Testis (tissue), 3 donors: Measurements from ENCODE around the gene RASD2. TPM values are rescaled to one million over a fixed set of nuclear protein-coding genes. Genes with fewer than 3 reads are reported as not detected.
"Not testable (repeated sequence)": the region's sequence is repeated elsewhere in the genome, so short reads cannot be mapped to it uniquely, and the experiment has no call there.

Source experiments
- DNase-seq: peaks from one replicate; pipeline ENCODE4 v3.0.0-alpha.2; 2019
- H3K27ac ChIP-seq, 2 donors: fragments of 200-600 bp; sonication (generic); one replicate each; pipeline ENCODE4 v1.5.1; 2019
- H3K27me3 ChIP-seq: fragments of 200-600 bp; sonication (generic); one replicate; pipeline ENCODE4 v1.5.1; 2019
- H3K36me3 ChIP-seq: fragments of 200-600 bp; sonication (generic); one replicate; pipeline ENCODE4 v1.5.1; 2017; ENCODE audit warnings: low read depth; ENCODE audit errors: missing control alignments
- H3K4me1 ChIP-seq: fragments of 200-600 bp; sonication (generic); one replicate; pipeline ENCODE4 v1.5.1; 2019
- H3K4me3 ChIP-seq, 2 donors: fragments of 200-600 bp; sonication (generic); one replicate each; pipeline ENCODE4 v1.5.1; 2017 to 2019
- H3K9me3 ChIP-seq: fragments of 200-600 bp; sonication (generic); one replicate; pipeline ENCODE4 v1.5.1; 2017
- POLR2A ChIP-seq: fragments of 450-650 bp; IDR thresholded peaks from one replicate; pipeline ENCODE4 v1.6.1; 2017; ENCODE audit warnings: antibody characterized with exemption, mild to moderate bottlenecking, moderate library complexity
- WGBS, 2 donors: methylation state at CpG; one replicate each; pipeline ENCODE4 v1.1.5; 2018; 5-methylcytosine and 5-hydroxymethylcytosine counted together
- intact Hi-C: fragments of 100-400 bp; cut with DNase I; formaldehyde crosslinking; loops from one replicate; pipeline ENCODE4 v1.15.1; 2023; ENCODE audit warnings: low total_unique reads
- polyA plus RNA-seq: library from polyadenylated mRNA; stranded (reverse); fragments of 350-450 nt; fragmentation: Illumina TruSeq; extraction: RNeasy Lipid Tissue Mini Kit (QIAGEN cat#74804); gene quantifications from one replicate; pipeline ENCODE4 v1.2.3, GENCODE V29; 2014; ENCODE audit warnings: low read depth, low replicate concordance; ENCODE audit not compliant: insufficient read depth
- total RNA-seq, 2 donors: library from RNA; depleted of rRNA; stranded (reverse); fragments of >200 nt; gene quantifications; one replicate each; pipeline ENCODE4 v1.2.3, GENCODE V29; 2016
- TF ChIP-seq, protein P1 (sequence below), 3 experiments: fragments of 450-650 bp in 2 of 3; fragments of 200-600 bp in 1 of 3; sonication (generic) in 1 of 3; IDR thresholded peaks; one replicate each; pipeline ENCODE4 v1.5.1; 2016 to 2019; ENCODE audit warnings: antibody characterized with exemption in 3 of 3, mild to moderate bottlenecking in 2 of 3, moderate library complexity in 1 of 3

Gene RASD2
- total and polyA plus RNA-seq, 3 donors from 2014 or later: 1.2 to 1.7 (median 1.7) TPM

DNA sequence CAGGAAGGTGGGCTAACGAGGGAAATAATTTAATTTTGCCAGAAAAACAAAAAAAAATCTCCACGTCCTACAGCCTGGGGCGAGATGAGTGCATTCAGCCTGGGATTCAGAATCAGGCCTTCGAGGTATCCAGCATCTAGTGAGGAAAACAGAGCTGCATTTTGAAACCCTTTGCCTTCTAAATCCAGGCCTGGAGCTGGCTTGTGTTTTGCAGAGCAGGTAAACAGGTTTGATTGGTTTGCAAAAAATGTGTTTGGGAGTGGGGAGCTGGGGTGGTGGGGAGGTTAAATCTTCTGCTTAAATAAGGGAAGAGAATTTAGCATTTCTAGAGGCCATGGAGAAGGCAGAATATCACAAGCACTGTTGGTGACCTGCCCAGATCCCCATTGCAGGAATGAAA is 29.7 kb upstream of the RASD2 start:
- intact Hi-C loops: no loop called here
- TF ChIP-seq, protein P1, sequence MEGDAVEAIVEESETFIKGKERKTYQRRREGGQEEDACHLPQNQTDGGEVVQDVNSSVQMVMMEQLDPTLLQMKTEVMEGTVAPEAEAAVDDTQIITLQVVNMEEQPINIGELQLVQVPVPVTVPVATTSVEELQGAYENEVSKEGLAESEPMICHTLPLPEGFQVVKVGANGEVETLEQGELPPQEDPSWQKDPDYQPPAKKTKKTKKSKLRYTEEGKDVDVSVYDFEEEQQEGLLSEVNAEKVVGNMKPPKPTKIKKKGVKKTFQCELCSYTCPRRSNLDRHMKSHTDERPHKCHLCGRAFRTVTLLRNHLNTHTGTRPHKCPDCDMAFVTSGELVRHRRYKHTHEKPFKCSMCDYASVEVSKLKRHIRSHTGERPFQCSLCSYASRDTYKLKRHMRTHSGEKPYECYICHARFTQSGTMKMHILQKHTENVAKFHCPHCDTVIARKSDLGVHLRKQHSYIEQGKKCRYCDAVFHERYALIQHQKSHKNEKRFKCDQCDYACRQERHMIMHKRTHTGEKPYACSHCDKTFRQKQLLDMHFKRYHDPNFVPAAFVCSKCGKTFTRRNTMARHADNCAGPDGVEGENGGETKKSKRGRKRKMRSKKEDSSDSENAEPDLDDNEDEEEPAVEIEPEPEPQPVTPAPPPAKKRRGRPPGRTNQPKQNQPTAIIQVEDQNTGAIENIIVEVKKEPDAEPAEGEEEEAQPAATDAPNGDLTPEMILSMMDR (IDR thresholded peaks at IDR 0.05): no peak
- no peak for TF ChIP-seq POLR2A

DNA sequence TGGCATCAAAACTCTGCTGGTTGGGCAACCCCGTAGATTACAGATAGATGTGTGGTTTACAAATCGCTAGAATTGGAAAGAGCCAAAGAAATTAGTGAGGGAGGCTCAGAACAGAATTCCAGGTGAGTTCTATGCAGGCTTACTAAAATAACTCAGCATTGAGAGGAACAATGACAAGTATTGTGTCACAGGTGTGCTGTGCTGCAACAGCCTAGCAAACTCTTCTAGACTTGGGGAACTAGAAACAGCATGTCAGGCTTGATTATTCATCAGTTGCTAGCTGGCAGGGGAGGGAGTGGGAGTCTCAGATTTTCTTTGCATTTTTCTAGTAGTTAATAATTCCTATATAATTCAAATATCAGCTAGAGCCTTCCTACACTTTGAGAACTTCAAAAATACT is 26.3 kb upstream of the RASD2 start:
- Histone ChIP-seq H3K36me3 (no peaks in the 10 kb centered on the region), H3K27ac (no peak overlapping the region), H3K4me1 (no peaks in the 10 kb centered on the region), H3K27me3 (no peaks in the 10 kb centered on the region), H3K9me3 (no peaks in the 10 kb centered on the region), H3K4me3 (no peak overlapping the region)
- TF ChIP-seq POLR2A: no peak
- TF ChIP-seq, protein P1 (IDR thresholded peaks at IDR 0.05): no peak
- intact Hi-C loops: no loop called here
- 83 to 93% methylated on average over 2 of the region's 2 CpGs for WGBS, 2 donors
- DNase-seq: no peak

More for the DNA sequence above, 29.7 kb upstream of the RASD2 start:
- Histone ChIP-seq H3K4me1 (no peaks in the 10 kb centered on the region), H3K9me3 (no peaks in the 10 kb centered on the region), H3K4me3 (no peak overlapping the region), H3K36me3 (no peaks in the 10 kb centered on the region), H3K27ac (no peak overlapping the region), H3K27me3 (no peaks in the 10 kb centered on the region)
- WGBS, 2 donors: 65 to 86% methylated on average over 4 of the region's 4 CpGs
- no peak for DNase-seq

GRCh38 chr22:35515952-35516351 is 24.7 kb upstream of the RASD2 start:
- 94 to 96% methylated on average over 4 of the region's 4 CpGs for WGBS, 2 donors

DNA sequence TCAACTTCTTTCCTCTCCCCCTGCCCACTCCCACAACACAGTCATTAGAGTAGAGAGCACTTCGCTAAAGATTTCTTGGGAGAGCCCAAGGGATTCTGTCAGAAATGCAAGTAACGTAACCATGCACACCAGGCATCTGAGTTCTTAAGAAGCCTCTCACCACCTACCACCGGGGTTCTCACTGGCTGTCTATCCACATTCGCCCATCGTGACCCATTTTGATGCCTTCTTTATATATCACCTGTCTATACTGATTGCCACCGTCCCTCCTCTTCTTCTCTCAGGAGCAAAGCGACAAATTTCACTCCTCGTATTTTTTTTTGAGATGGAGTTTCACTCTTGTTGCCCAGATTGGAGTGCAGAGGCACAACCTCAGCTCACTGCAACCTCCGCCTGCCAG is 23.9 kb upstream of the RASD2 start:
- TF ChIP-seq, protein P1 (IDR thresholded peaks at IDR 0.05): no peak
- TF ChIP-seq POLR2A: no peak
- H3K4me3 ChIP-seq: no peak overlapping the region
- H3K27me3 ChIP-seq: no peaks in the 10 kb centered on the region
- H3K27ac ChIP-seq: no peak overlapping the region
- H3K4me1 ChIP-seq: no peaks in the 10 kb centered on the region
- intact Hi-C loops: no loop called here
- DNase-seq: no peak
- no peaks in the 10 kb centered on the region for H3K36me3 ChIP-seq
- H3K9me3 ChIP-seq: no peaks in the 10 kb centered on the region
- 90 to 91% methylated on average over 9 of the region's 9 CpGs for WGBS, 2 donors

More at GRCh38 chr22:35515952-35516351, 24.7 kb upstream of the RASD2 start:
- H3K9me3 ChIP-seq, DNase-seq, H3K4me1 ChIP-seq, H3K27me3 ChIP-seq, H3K4me3 ChIP-seq, intact Hi-C loops, H3K36me3 ChIP-seq, H3K27ac ChIP-seq: not testable (repeated sequence)

GRCh38 chr22:35517207-35517606 is 23.4 kb upstream of the RASD2 start:
- TF ChIP-seq, protein P1 (IDR thresholded peaks at IDR 0.05): no peak
- no peak for TF ChIP-seq POLR2A
- Histone ChIP-seq H3K27me3 (no peaks in the 10 kb centered on the region), H3K36me3 (no peaks in the 10 kb centered on the region), H3K4me1 (no peaks in the 10 kb centered on the region), H3K9me3 (no peaks in the 10 kb centered on the region), H3K4me3 (no peak overlapping the region), H3K27ac (no peak overlapping the region)
- DNase-seq: no peak
- WGBS, 2 donors: 95 to 100% methylated on average over 5 to 6 of the region's 6 CpGs
- intact Hi-C loops: no loop called here
